H9 (cell line): Measurements from ENCODE around the gene ANK2. TPM values are rescaled to one million over a fixed set of nuclear protein-coding genes. Genes with fewer than 3 reads are reported as not detected.

ENCODE experiments used
- DNase-seq: peaks from one replicate; pipeline ENCODE4 v3.0.0-alpha.2; 2017
- H2AFZ ChIP-seq: one replicate; pipeline ENCODE4 v1.6.1; 2013; ENCODE audit warnings: mild to moderate bottlenecking, low read length, control low read depth, moderate library complexity
- H2AK5ac ChIP-seq: 2 replicates; pipeline ENCODE4 v1.6.1; 2013; ENCODE audit warnings: low read length, control low read depth, mixed read lengths; ENCODE audit not compliant: insufficient read length
- H2BK120ac ChIP-seq: one replicate; pipeline ENCODE4 v1.6.1; 2013; ENCODE audit warnings: low read depth, mild to moderate bottlenecking, low read length, control low read depth, inconsistent platforms; ENCODE audit not compliant: poor library complexity, severe bottlenecking
- H2BK12ac ChIP-seq: 2 replicates; pipeline ENCODE4 v1.6.1; 2013; ENCODE audit warnings: low read length, control low read depth, mixed read lengths, low read depth; ENCODE audit not compliant: insufficient read length
- H2BK15ac ChIP-seq: 2 replicates; pipeline ENCODE4 v1.6.1; 2013; ENCODE audit warnings: low read depth, low read length, control low read depth
- H2BK20ac ChIP-seq: one replicate; pipeline ENCODE4 v1.6.1; 2013; ENCODE audit warnings: low read depth, mild to moderate bottlenecking, low read length, control low read depth, inconsistent platforms; ENCODE audit not compliant: poor library complexity, severe bottlenecking
- H2BK5ac ChIP-seq: 2 replicates; pipeline ENCODE4 v1.6.1; 2013; ENCODE audit warnings: low read length, control low read depth, mixed read lengths; ENCODE audit not compliant: insufficient read length
- H3K14ac ChIP-seq: 2 replicates; pipeline ENCODE4 v1.6.1; 2013; ENCODE audit warnings: low read length, control low read depth; ENCODE audit not compliant: insufficient read depth
- H3K18ac ChIP-seq: 2 replicates; pipeline ENCODE4 v1.6.1; 2013; ENCODE audit warnings: low read depth, mild to moderate bottlenecking, mixed read lengths, low read length, control low read depth; ENCODE audit not compliant: insufficient read length
- H3K23ac ChIP-seq: 2 replicates; pipeline ENCODE4 v1.6.1; 2013; ENCODE audit warnings: low read length, control low read depth, mixed read lengths, low read depth; ENCODE audit not compliant: insufficient read length
- H3K23me2 ChIP-seq: 2 replicates; pipeline ENCODE4 v1.6.1; 2013; ENCODE audit warnings: low read depth, mild to moderate bottlenecking, mixed read lengths, low read length, control low read depth; ENCODE audit not compliant: insufficient read length, poor library complexity, severe bottlenecking
- H3K27ac ChIP-seq: 2 replicates; pipeline ENCODE4 v1.5.1; 2013; ENCODE audit warnings: low read length, control low read depth, mixed read lengths, low read depth; ENCODE audit not compliant: insufficient read length
- H3K27me3 ChIP-seq: 2 replicates; pipeline ENCODE4 v1.6.1; 2013; ENCODE audit warnings: low read length, control low read depth, inconsistent platforms; ENCODE audit not compliant: insufficient read depth
- H3K4ac ChIP-seq: 2 replicates; pipeline ENCODE4 v1.6.1; 2013; ENCODE audit warnings: low read depth, mild to moderate bottlenecking, control low read depth, inconsistent platforms, low read length, moderate library complexity
- H3K4me1 ChIP-seq: 2 replicates; pipeline ENCODE4 v1.6.1; 2013; ENCODE audit warnings: low read length, control low read depth, inconsistent platforms; ENCODE audit not compliant: insufficient read depth
- H3K4me2 ChIP-seq: 2 replicates; pipeline ENCODE4 v1.6.1; 2013; ENCODE audit warnings: low read length, control low read depth, mixed read lengths; ENCODE audit not compliant: insufficient read length, insufficient read depth
- H3K56ac ChIP-seq: 2 replicates; pipeline ENCODE4 v1.6.1; 2013; ENCODE audit warnings: low read depth, mild to moderate bottlenecking, mixed read lengths, low read length, control low read depth; ENCODE audit not compliant: insufficient read length
- H3K79me1 ChIP-seq: 2 replicates; pipeline ENCODE4 v1.6.1; 2013; ENCODE audit warnings: low read depth, mild to moderate bottlenecking, moderate library complexity, low read length, control low read depth, inconsistent platforms; ENCODE audit not compliant: insufficient read depth, poor library complexity, severe bottlenecking
- H3K79me2 ChIP-seq: 2 replicates; pipeline ENCODE4 v1.6.1; 2013; ENCODE audit warnings: low read length, control low read depth, inconsistent platforms; ENCODE audit not compliant: insufficient read depth
- H3K9ac ChIP-seq: 2 replicates; pipeline ENCODE4 v1.6.1; 2013; ENCODE audit warnings: low read length, control low read depth, mixed read lengths; ENCODE audit not compliant: insufficient read length; ENCODE audit errors: extremely low read depth
- H3K9me3 ChIP-seq: one replicate; pipeline ENCODE4 v1.6.1; 2013; ENCODE audit warnings: low read depth, low read length, inconsistent platforms; ENCODE audit not compliant: control insufficient read depth
- H3T11ph ChIP-seq: one replicate; pipeline ENCODE4 v1.6.1; 2013; ENCODE audit warnings: mild to moderate bottlenecking, low read length, control low read depth, inconsistent platforms
- H4K20me1 ChIP-seq: one replicate; pipeline ENCODE4 v1.6.1; 2013; ENCODE audit not compliant: control insufficient read depth, insufficient read length, insufficient read depth
- H4K5ac ChIP-seq: 2 replicates; pipeline ENCODE4 v1.6.1; 2013; ENCODE audit warnings: low read depth, mild to moderate bottlenecking, mixed read lengths, low read length, control low read depth; ENCODE audit not compliant: insufficient read length
- H4K8ac ChIP-seq: replicated peaks from 2 replicates; pipeline ENCODE4 v1.6.1; 2013; ENCODE audit warnings: low read length, control low read depth, mixed read lengths, low read depth; ENCODE audit not compliant: insufficient read length
- H4K91ac ChIP-seq: 2 replicates; pipeline ENCODE4 v1.6.1; 2013; ENCODE audit warnings: low read depth, mild to moderate bottlenecking, moderate library complexity, mixed read lengths, low read length, control low read depth; ENCODE audit not compliant: insufficient read length
- H3K27ac Mint-ChIP-seq, 3 experiments: 2 replicates in 2 of 3; 3 replicates in 1 of 3; pipeline ENCODE4 v1.8.0; 2020 to 2021; ENCODE audit warnings: mixed read lengths in 3 of 3, mild to moderate bottlenecking in 1 of 3, moderate library complexity in 1 of 3
- H3K27me3 Mint-ChIP-seq: 2 replicates; pipeline ENCODE4 v1.8.0; 2021; ENCODE audit warnings: low read depth, mild to moderate bottlenecking, moderate library complexity, mixed read lengths
- H3K36me3 Mint-ChIP-seq, 3 experiments: 2 replicates in 2 of 3; 3 replicates in 1 of 3; pipeline ENCODE4 v1.8.0; 2020 to 2021; ENCODE audit warnings: low read depth in 3 of 3, mixed read lengths in 3 of 3; ENCODE audit not compliant: insufficient read depth in 1 of 3
- H3K4me1 Mint-ChIP-seq, 2 experiments: 2 replicates each; pipeline ENCODE4 v1.8.0; 2020; ENCODE audit warnings: mixed read lengths in 2 of 2
- H3K4me3 Mint-ChIP-seq, 2 experiments: 2 replicates in 1 of 2; 3 replicates in 1 of 2; pipeline ENCODE4 v1.8.0; 2020 to 2021; ENCODE audit warnings: mild to moderate bottlenecking in 2 of 2, mixed read lengths in 2 of 2, moderate library complexity in 1 of 2
- H3K9me3 Mint-ChIP-seq, 2 experiments: 2 replicates in 1 of 2; 3 replicates in 1 of 2; pipeline ENCODE4 v1.8.0; 2020; ENCODE audit warnings: mild to moderate bottlenecking in 2 of 2, mixed read lengths in 2 of 2, moderate library complexity in 1 of 2
- WGBS: extraction: QIAGEN DNeasy Blood & Tissue Kit; methylation state at CpG from one replicate; pipeline ENCODE4 v1.1.7; 2013; ENCODE audit warnings: missing lambda C conversion rate, low lambda C conversion rate, mixed read lengths; ENCODE audit not compliant: insufficient read length; ENCODE audit errors: extremely low coverage; 5-methylcytosine and 5-hydroxymethylcytosine counted together
- total RNA-seq: library from RNA; stranded (reverse); gene quantifications from 2 replicates; pipeline ENCODE4 v1.2.1, GENCODE V29; 2021
- TF ChIP-seq, protein P1 (sequence below): fragments of 200-600 bp; sonication (generic); conservative IDR thresholded peaks from 3 replicates; pipeline ENCODE4 v1.8.0; 2021; ENCODE audit warnings: antibody characterized with exemption, mild to moderate bottlenecking

ANK2 gene
- total RNA-seq, 1 experiment from 2014 or later: 36.8 TPM

DNA sequence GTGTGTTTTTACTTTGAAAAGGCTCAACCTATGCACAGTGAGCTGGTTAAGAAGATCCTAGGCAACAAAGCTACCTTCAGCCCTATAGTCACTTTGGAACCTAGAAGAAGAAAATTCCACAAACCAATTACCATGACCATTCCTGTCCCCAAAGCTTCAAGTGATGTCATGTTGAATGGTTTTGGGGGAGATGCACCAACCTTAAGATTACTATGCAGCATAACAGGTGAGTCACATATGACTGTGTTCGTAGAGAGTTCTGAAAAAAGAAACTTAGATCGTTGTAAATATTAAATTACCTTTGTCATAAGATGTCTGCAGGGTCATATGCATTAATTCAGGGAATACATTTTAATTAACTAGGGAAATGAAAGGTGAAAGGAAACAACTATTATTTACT is 287.1 kb downstream of the ANK2 start:
- Mint-ChIP-seq H3K9me3 (no peaks in the 10 kb centered on the region), H3K4me3 (no peak overlapping the region), H3K27ac (no peak overlapping the region), H3K36me3 (peaks cover 6 to 59% (median 11%) of the 10 kb centered on the region in 3 experiments), H3K27me3 (no peaks in the 10 kb centered on the region), H3K4me1 (peaks cover 11 to 22% of the 10 kb centered on the region in 2 experiments)
- Histone ChIP-seq H3K18ac (no peak overlapping the region), H3K4me1 (peaks cover 2% of the 10 kb centered on the region; the same call in 1 of the 2 replicates), H3K14ac (no peak overlapping the region), H3K4me2 (no peak overlapping the region), H3T11ph (no peak overlapping the region), H3K9me3 (no peaks in the 10 kb centered on the region), H2BK120ac (no peak overlapping the region), H2AK5ac (no peak overlapping the region), H3K4ac (no peak overlapping the region), H4K5ac (no peak overlapping the region), H4K91ac (no peak overlapping the region), H2BK12ac (no peak overlapping the region), H3K79me2 (no peaks in the 10 kb centered on the region), H2AFZ (no peak overlapping the region), H3K79me1 (no peaks in the 10 kb centered on the region), H3K23me2 (no peaks in the 10 kb centered on the region), H2BK15ac (no peak overlapping the region), H2BK20ac (no peak overlapping the region), H3K27ac (no peak overlapping the region), H3K56ac (no peak overlapping the region), H3K27me3 (no peaks in the 10 kb centered on the region), H3K23ac (no peak overlapping the region), H4K20me1 (no peaks in the 10 kb centered on the region), H4K8ac (no peak overlapping the region), H2BK5ac (no peak overlapping the region), H3K9ac (no peak overlapping the region)
- no peak for DNase-seq
- TF ChIP-seq, protein P1, sequence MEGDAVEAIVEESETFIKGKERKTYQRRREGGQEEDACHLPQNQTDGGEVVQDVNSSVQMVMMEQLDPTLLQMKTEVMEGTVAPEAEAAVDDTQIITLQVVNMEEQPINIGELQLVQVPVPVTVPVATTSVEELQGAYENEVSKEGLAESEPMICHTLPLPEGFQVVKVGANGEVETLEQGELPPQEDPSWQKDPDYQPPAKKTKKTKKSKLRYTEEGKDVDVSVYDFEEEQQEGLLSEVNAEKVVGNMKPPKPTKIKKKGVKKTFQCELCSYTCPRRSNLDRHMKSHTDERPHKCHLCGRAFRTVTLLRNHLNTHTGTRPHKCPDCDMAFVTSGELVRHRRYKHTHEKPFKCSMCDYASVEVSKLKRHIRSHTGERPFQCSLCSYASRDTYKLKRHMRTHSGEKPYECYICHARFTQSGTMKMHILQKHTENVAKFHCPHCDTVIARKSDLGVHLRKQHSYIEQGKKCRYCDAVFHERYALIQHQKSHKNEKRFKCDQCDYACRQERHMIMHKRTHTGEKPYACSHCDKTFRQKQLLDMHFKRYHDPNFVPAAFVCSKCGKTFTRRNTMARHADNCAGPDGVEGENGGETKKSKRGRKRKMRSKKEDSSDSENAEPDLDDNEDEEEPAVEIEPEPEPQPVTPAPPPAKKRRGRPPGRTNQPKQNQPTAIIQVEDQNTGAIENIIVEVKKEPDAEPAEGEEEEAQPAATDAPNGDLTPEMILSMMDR: no peak
- no CpG with 5 or more reads among the region's 2 CpGs for WGBS
